Effector CD8-positive, alpha-beta T cell (primary cell): ENCODE results near the gene DDX6.

ENCODE experiments used
- DNase-seq: peaks from one replicate; lab custom pipeline; 2025; lab: John Stamatoyannopoulos, UW

DDX6 gene

DNA sequence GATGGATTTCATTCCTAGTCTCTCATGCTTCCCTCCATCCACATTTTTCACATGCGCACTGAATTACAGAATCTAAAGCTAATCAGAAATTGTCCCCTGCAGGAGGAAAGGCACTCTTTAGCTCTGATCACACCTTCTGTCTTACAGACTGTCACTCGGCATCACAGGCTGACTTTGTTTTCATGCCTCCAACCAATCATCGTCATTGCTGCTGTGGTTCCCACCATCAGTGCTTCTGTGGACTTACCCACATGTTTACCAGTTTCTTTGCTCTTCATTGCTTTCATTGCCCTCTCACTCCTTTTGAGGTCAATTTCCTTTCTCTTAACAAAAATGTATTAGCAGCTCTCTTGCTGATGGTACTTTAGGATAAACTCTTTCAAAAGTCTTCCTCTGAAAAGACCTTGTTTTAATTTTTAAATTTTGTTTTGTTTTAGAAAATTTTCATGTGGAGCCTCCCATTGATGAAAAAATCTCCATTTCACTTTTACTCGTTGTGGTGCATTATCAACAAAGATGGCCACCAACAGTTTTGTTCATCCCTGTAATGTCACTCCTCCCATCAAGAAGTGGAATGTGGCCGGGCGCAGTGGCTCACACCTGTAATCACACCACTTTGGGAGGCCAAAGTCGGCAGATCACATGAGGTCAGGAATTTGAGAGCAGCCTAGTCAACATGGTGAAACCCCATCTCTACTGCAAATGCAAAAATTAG, 91.3 kb downstream of the DDX6 start:
- DNase-seq = peak; percentile 57
